ENCODE data around the gene RABGAP1.

DNA sequence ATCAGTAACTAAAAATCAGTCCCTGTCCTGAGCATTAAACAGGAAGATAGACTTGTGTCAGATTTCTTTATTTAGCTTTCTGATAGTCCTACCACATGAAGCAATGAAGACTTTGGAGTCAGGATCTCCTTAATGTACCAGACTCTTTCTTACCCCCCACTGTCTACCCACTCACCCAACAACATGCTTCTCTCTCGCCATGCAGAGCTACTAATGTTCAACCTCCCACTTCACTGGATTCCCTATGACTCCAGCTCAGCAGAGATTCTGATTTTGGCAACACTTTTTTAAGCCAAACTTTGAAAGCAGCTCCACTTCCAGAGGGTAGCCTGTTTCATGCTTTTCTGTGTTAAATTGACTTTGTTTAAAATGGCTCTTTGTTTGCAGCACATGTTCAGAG, 143.4 kb downstream of the RABGAP1 start:
- no peak for TF ChIP-seq ZNF501 (tag by site-specific recombination; IDR thresholded peaks at IDR 0.05)
- no peak for TF ChIP-seq YY1 (tag by site-specific recombination; IDR thresholded peaks at IDR 0.05)
- no peak for TF ChIP-seq CTCF (tag by site-specific recombination; IDR thresholded peaks at IDR 0.05)

Data from HEK293 (cell line).